NT2/D1 (cell line): ENCODE data around the gene MYO7A.

Experiments used
- SUZ12 ChIP-seq: IDR thresholded peaks from 2 replicates; pipeline ENCODE4 v1.6.1; 2011; ENCODE audit not compliant: insufficient read length, insufficient read depth; ENCODE audit errors: extremely low read depth
- YY1 ChIP-seq: IDR thresholded peaks from 2 replicates; pipeline ENCODE4 v1.6.1; 2011; ENCODE audit not compliant: insufficient read length, insufficient read depth

DNA sequence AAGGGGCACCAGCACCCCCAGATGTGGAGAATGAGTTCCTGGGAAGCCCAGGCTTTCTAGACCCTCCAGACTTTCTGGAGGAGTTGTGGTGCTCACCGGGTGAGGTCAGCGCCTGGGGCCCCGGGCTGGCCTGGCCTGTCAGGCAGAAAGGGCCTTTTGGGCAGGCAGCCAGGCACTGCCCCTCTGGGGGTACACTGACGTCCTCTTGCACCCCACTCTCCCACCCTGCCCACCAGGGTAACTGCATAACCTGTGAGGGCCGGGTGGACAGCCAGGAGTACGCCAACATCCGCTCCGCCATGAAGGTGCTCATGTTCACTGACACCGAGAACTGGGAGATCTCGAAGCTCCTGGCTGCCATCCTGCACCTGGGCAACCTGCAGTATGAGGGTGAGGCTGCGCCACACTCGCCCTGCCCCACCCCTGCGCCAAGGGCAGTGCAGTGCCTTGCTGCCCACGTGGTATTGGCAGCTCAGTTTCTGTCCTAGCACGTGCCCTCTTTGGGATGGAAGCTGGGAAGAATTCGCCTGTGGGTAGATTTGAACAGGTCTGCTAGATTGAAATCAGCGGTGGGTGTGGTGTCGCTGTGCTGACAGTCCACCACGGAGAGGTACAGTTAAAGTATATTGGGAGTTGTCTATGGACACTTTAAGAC is 30.1 kb downstream of the MYO7A start:
- no peak for TF ChIP-seq YY1
- TF ChIP-seq SUZ12, result no peak
